ENCODE data around the gene MSS51. TPM values are rescaled to one million over a fixed set of nuclear protein-coding genes. Genes with fewer than 3 reads are reported as not detected.
"Not testable (repeated sequence)": the region's sequence is repeated elsewhere in the genome, so short reads cannot be mapped to it uniquely, and the experiment has no call there.

The MSS51 gene
- polyA plus RNA-seq, 10 donors = 8.7 to 73.2 (median 44.9) TPM

GRCh38 chr10:73423309-73423708 is 10.1 kb downstream of the MSS51 start:
- DNase-seq = no peak

DNA sequence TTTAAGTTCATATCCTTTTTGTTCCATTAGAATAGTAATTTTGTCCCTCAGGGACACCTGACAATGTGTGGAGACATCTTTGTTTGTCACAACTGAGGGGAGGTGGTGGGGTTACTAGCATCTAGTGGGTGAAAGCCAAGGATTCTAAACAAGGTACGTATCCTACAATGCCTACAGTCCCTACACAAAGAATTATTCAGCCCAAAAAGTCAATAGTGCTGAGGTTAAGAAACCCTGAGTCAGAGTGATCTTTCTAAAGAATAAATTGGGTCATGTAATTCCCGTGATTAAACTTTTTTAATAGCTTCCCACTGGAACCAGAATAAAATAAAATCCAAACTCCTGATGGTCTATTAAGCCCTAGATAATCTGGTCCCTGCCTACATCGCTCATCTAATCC is 16.8 kb downstream of the MSS51 start:
- no peak for DNase-seq

DNA sequence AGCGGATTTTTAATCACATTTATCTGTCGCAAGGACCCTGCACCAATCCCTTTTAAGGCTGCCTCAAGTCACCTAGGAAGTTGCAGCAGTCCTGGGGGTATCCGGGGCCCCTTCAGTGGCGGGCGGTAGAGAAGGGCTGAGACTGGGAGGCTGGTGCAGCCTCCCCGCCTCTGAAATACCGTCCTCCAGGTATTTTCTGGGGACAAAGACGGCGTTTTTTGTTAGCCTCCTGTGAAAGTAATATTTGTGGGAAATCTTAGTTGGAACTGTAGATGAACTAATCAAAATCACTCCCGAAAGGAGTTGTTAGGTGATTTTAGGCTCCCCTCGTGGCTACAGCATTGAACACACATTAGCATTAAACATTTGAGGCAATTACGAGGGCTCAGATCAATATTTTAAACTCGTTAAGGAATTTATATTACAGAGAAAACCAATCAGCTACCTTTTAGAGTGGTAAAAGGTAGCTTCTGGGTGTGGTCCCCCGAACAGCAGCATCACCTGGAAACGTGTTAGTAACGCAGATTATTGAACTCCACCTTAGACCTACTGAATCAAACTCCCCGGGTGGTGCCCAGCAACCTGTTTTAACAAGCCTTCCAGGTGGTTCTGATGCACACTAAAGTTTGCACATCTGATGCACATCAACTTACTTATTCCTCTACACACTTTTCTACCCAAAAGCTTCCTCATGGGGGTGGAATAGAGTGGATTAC is 19.0 kb downstream of the MSS51 start:
- DNase-seq = no peak

- DNase-seq = peak; percentile 87 to 96 (median 93)
Measured at GRCh38 chr10:73413528-73414229, 19.7 kb downstream of the MSS51 start, which contains the start of gene ANXA7. TSS of gene ANXA7 (minus strand) at chr10:73414058. CDS start at chr10:73400856, 13,202 bp downstream.

DNA sequence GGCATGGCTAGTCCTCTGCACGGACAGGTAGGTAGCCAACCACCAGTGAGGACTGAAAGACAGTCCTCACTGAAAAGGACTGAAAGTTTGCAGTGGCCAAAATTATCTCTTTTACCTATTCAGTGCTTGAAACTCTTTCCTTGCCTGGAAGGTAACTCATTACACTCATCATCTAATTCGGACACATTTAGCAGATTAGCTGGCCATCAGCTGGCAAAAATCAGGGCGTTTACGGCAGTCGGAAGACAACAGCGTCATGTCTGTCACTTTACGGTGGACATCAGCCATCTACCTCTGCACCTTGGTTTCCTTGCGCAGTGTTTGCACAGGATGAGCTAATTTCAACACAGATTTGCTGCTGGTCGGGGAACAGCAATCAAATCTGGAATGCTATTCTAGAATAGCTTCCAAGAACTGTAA is 20.2 kb downstream of the MSS51 start:
- peak in 1 of 3 donors; percentile 17 for DNase-seq

DNA sequence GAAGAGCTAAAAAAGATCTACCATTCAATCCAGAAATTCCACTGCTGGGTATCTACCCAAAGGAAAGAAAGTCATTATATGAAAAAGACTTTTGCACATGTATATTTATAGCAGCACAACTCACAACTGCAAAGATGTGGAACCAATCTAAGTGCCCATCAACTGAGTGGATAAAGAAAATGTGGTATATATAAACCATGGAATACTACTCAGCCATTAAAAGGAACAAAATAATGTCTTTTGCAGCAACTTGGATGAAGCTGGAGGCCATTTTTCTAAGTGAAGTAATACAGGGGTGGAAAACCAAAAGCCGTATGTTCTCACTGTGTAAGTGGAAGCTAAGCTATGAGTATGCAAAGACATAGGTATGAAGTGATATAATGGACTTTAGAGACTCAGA is 22.5 kb downstream of the MSS51 start:
- no peak for DNase-seq

GRCh38 chr10:73408978-73409521 is 24.3 kb downstream of the MSS51 start:
- no peak for DNase-seq

- DNase-seq = no peak
Measured at GRCh38 chr10:73408061-73408460, 25.3 kb downstream of the MSS51 start.

DNA sequence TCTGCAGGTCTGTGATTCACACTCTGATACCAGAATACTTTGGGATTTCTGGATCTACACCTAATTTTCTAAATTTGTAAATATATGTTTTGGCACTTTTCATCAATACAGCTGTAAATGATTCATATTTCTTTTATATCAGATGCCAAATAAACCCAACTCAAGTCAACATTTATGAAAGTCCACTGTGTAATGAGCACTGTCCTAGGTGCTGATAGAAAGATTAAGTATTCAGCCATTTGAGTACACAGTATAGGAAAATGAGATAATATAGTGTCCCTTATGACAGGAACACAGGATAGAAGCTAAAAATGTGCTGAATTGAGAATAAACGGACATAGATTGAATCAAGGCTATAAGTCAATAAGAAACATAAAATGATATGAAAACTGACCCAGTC is 25.9 kb downstream of the MSS51 start:
- no peak for DNase-seq

DNA sequence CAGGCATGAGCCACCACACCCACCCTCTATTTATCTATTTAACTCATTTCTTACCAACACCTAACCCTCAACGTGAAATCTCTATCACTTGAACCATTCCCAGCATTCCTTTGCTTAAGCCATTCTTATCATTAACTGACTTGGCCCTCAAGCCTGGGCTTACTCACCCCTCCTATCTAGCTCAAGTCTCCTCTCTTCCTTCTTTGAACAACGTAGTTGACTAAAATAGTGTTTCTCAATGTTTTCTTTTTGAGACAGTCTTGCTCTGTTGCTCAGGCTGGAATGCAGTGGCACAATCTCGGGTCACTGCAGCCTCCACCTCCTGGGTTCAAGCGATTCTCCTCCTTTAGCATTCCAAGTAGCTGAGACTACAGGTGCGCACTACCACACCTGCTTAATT is 26.5 kb downstream of the MSS51 start:
- no peak for DNase-seq

GRCh38 chr10:73405556-73405955 is 27.8 kb downstream of the MSS51 start:
- no peak for DNase-seq

DNA sequence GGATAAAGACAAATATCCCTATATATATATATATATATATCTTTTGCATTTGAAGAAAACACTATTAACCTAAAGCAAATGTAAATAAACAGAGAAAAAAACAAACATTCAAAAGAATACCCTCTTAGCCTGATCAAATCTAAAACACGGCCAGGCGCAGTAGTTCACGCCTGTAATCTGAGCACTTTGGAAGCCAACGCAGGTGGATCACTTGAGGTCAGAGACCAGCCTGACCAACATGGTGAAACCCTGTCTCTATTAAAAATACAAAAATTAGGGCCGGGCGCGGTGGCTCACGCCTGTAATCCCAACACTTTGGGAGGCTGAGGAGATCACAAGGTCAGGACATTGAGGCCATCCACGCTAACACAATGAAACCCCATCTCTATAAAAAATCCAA is 28.7 kb downstream of the MSS51 start:
- DNase-seq = no peak

DNA sequence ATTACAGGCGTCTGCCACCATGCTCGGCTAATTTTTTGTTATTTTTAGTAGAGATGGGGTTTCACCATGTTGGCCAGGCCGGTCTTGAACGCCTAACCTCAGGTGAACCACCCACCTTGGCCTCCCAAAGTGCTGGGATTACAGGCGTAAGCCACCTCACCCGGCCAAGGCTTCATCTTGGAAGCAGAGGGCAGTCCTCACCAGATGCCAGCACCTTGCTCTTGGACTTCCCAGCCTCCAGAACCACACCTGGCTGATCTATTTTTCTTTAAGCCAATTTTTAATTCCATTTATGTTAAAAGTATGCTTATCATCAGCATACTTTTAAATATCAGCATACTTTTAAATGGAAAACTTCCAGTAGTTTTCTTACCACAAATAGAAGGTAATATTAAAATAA is 31.7 kb downstream of the MSS51 start:
- DNase-seq = no peak

GRCh38 chr10:73399063-73399462 is 34.3 kb downstream of the MSS51 start:
- DNase-seq = no peak

DNA sequence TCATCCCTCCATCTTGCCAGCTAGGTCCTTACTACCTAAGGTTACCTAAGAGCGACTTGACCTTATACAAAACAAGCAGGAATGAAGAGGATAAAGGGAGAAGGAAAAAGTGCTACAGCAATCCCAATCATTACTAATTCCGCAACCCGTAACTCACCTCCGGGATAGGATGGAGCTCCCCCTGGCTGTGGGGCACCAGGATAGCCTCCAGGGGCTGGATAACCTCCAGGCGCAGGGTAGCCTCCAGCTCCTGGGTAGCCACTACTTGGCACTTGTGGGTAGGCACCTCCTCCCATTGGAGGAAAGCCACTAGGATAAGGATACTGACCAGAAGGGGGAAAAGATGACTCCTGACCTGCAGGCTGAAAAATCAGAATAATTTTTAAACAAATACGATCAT is 35.3 kb downstream of the MSS51 start:
- DNase-seq = no peak

- not testable (repeated sequence) for DNase-seq
Measured at GRCh38 chr10:73394325-73394724, 39.0 kb downstream of the MSS51 start.

DNA sequence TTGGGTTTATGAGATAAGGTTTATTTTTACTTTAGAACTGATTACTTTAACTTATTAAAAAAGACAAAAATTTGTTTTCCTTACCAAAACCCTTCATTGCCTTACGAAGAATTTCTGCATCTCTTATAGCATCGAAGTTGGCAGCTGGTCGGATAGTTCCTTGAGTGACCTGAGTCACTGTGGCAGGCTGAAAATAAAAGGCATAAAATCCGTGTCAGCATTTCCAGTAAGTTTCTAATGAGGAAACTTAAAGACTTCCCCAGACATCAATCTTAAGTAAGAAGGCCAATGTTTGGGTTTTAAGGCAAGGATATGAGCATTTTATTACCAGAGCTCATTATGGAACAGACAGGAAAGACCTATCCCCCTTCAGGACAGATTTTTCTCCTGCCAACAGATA is 45.1 kb downstream of the MSS51 start:
- no peak for DNase-seq

- no peak for DNase-seq
Measured at GRCh38 chr10:73386583-73386982, 46.8 kb downstream of the MSS51 start.

GRCh38 chr10:73379064-73379748 is 54.2 kb downstream of the MSS51 start:
- DNase-seq = no peak

- DNase-seq = no peak
Measured at GRCh38 chr10:73376679-73377078, 56.7 kb downstream of the MSS51 start.

Measured in muscle of back (tissue), 11 donors.